H1 (cell line): ENCODE measurements around the gene SP5. TPM values are rescaled to one million over a fixed set of nuclear protein-coding genes. Genes with fewer than 3 reads are reported as not detected.

Experiments
- CTCF ChIA-PET: fragments of 300-600 bp; sonication (Branson Sonifier 250); formaldehyde crosslinking; loops from one replicate; lab custom pipeline; 2021; ENCODE audit not compliant: partially characterized antibody; lab: Charles Lee
- POLR2A ChIA-PET: fragments of 300-600 bp; sonication (Branson Sonifier 250); formaldehyde crosslinking; loops from one replicate; lab custom pipeline; 2021; ENCODE audit warnings: inconsistent platforms; ENCODE audit not compliant: partially characterized antibody; lab: Charles Lee
- DNase-seq, 2 experiments: peaks; one replicate each; pipeline versions ENCODE4 v3.0.0 to v3.0.0-alpha.2; 2010 to 2022; ENCODE audit warnings: low spot score in 2 of 2, low read depth in 1 of 2, mixed read lengths in 1 of 2
- FAIRE-seq: peaks from 2 replicates; lab custom pipeline; 2011; peaks lifted over from hg19 to GRCh38; lab: Jason Lieb, UNC
- H2AFZ ChIP-seq: 2 replicates; pipeline ENCODE4 v1.8.1; 2012; ENCODE audit warnings: low read length, inconsistent platforms
- H2AK5ac ChIP-seq: 2 replicates; pipeline ENCODE4 v1.6.1; 2013; ENCODE audit warnings: low read depth, low read length
- H2BK120ac ChIP-seq: replicated peaks from 2 replicates; pipeline ENCODE3; 2013; ENCODE audit warnings: low read depth, low read length, inconsistent platforms
- H2BK12ac ChIP-seq: 2 replicates; pipeline ENCODE4 v1.6.1; 2013; ENCODE audit warnings: low read depth, low read length
- H2BK15ac ChIP-seq: 2 replicates; pipeline ENCODE4 v1.6.1; 2013; ENCODE audit warnings: low read length
- H2BK20ac ChIP-seq: 2 replicates; pipeline ENCODE4 v1.6.1; 2013; ENCODE audit warnings: low read length
- H2BK5ac ChIP-seq: 2 replicates; pipeline ENCODE4 v1.6.1; 2013; ENCODE audit warnings: low read depth, low read length
- H3K14ac ChIP-seq: 2 replicates; pipeline ENCODE4 v1.6.1; 2013; ENCODE audit warnings: inconsistent platforms; ENCODE audit not compliant: insufficient read length
- H3K18ac ChIP-seq: 2 replicates; pipeline ENCODE4 v1.6.1; 2013; ENCODE audit warnings: low read length; ENCODE audit errors: extremely low read depth
- H3K23ac ChIP-seq: 2 replicates; pipeline ENCODE4 v1.6.1; 2013; ENCODE audit warnings: inconsistent platforms; ENCODE audit not compliant: insufficient read length
- H3K23me2 ChIP-seq: 2 replicates; pipeline ENCODE4 v1.6.1; 2013; ENCODE audit warnings: low read depth, low read length
- H3K27ac ChIP-seq: 2 replicates; pipeline ENCODE4 v1.6.1; 2011; ENCODE audit warnings: low read depth, low read length, inconsistent platforms
- H3K27me3 ChIP-seq, 4 experiments: replicated peaks in 1 of 4; 1 replicate in 1 of 4; 2 replicates in 3 of 4; pipeline versions ENCODE4 v1.6.1 to v1.8.1; 2011 to 2013; ENCODE audit warnings: low read length in 3 of 4, mild to moderate bottlenecking in 3 of 4, inconsistent platforms in 2 of 4, mixed read lengths in 2 of 4, moderate library complexity in 1 of 4; ENCODE audit not compliant: control insufficient read depth in 3 of 4, insufficient read depth in 3 of 4; ENCODE audit errors: extremely low read depth in 1 of 4
- H3K36me3 ChIP-seq, 4 experiments: 2 replicates each; pipeline versions ENCODE4 v1.6.1 to v1.8.1; 2011 to 2013; ENCODE audit warnings: mild to moderate bottlenecking in 4 of 4, low read length in 3 of 4, moderate library complexity in 2 of 4, control low read depth in 1 of 4, inconsistent platforms in 1 of 4; ENCODE audit not compliant: insufficient read depth in 4 of 4, control insufficient read depth in 2 of 4
- H3K4ac ChIP-seq: replicated peaks from 2 replicates; pipeline ENCODE3; 2013; ENCODE audit warnings: low read length, low read depth, mixed read lengths, inconsistent platforms; ENCODE audit not compliant: insufficient read length
- H3K4me1 ChIP-seq, 4 experiments: replicated peaks in 1 of 4; 1 replicate in 1 of 4; 2 replicates in 3 of 4; pipeline versions ENCODE4 v1.6.1 to v1.8.1; 2011 to 2013; ENCODE audit warnings: low read length in 3 of 4, inconsistent platforms in 2 of 4, mixed read lengths in 1 of 4; ENCODE audit not compliant: insufficient read depth in 4 of 4, control insufficient read depth in 3 of 4
- H3K4me2 ChIP-seq, 2 experiments: 2 replicates each; pipeline versions ENCODE4 v1.6.1 to v1.8.1; 2011 to 2013; ENCODE audit warnings: low read depth in 2 of 2, low read length in 2 of 2, control low read depth in 1 of 2, inconsistent platforms in 1 of 2, mild to moderate bottlenecking in 1 of 2; ENCODE audit not compliant: insufficient read depth in 1 of 2
- H3K4me3 ChIP-seq, 4 experiments: fragments of 200-600, 300-600 bp in 1 of 4; sonication (generic), shearing (Covaris generic), sonication (Bioruptor Twin) in 1 of 4; 2 replicates each; pipeline versions ENCODE4 v1.5.1 to v1.8.1; 2011 to 2016; ENCODE audit warnings: low read length in 4 of 4, low read depth in 3 of 4, control low read depth in 2 of 4, inconsistent platforms in 2 of 4, mild to moderate bottlenecking in 2 of 4, mixed read lengths in 1 of 4, moderate library complexity in 1 of 4; ENCODE audit not compliant: insufficient read depth in 2 of 4; ENCODE audit errors: extremely low read depth in 1 of 4
- H3K56ac ChIP-seq: replicated peaks from 2 replicates; pipeline ENCODE3; 2013; ENCODE audit warnings: low read depth, mild to moderate bottlenecking, mixed read lengths, low read length, inconsistent platforms; ENCODE audit not compliant: insufficient read length
- H3K79me1 ChIP-seq: 2 replicates; pipeline ENCODE4 v1.6.1; 2013; ENCODE audit warnings: low read depth, low read length, control low read depth
- H3K79me2 ChIP-seq, 2 experiments: 2 replicates each; pipeline versions ENCODE4 v1.6.1 to v1.8.1; 2012 to 2013; ENCODE audit warnings: low read length in 2 of 2, mild to moderate bottlenecking in 2 of 2, inconsistent platforms in 1 of 2; ENCODE audit not compliant: insufficient read depth in 2 of 2, control insufficient read depth in 1 of 2
- H3K9ac ChIP-seq, 4 experiments: replicated peaks in 1 of 4; 1 replicate in 1 of 4; 2 replicates in 3 of 4; pipeline versions ENCODE4 v1.6.1 to v1.8.1; 2011 to 2013; ENCODE audit warnings: low read depth in 3 of 4, low read length in 3 of 4, control low read depth in 2 of 4, mild to moderate bottlenecking in 2 of 4, moderate library complexity in 2 of 4, inconsistent platforms in 1 of 4; ENCODE audit errors: extremely low read depth in 1 of 4
- H3K9me3 ChIP-seq, 2 experiments: 2 replicates each; pipeline versions ENCODE4 v1.6.1 to v1.8.1; 2012 to 2013; ENCODE audit warnings: mild to moderate bottlenecking in 2 of 2, moderate library complexity in 2 of 2, control low read depth in 1 of 2, inconsistent platforms in 1 of 2, low read depth in 1 of 2, low read length in 1 of 2, mixed read lengths in 1 of 2; ENCODE audit not compliant: insufficient read depth in 2 of 2
- H4K20me1 ChIP-seq, 2 experiments: replicated peaks in 1 of 2; 2 replicates each; pipeline versions ENCODE3 to v1.8.1; 2011 to 2013; ENCODE audit warnings: inconsistent platforms in 2 of 2, low read length in 2 of 2, mild to moderate bottlenecking in 1 of 2; ENCODE audit not compliant: insufficient read depth in 2 of 2, control insufficient read depth in 1 of 2
- H4K5ac ChIP-seq: 2 replicates; pipeline ENCODE4 v1.6.1; 2013; ENCODE audit warnings: low read length, low read depth, mixed read lengths, inconsistent platforms; ENCODE audit not compliant: insufficient read length
- H4K8ac ChIP-seq: 2 replicates; pipeline ENCODE4 v1.8.0; 2013; ENCODE audit warnings: mild to moderate bottlenecking, moderate library complexity, low read length, inconsistent platforms; ENCODE audit not compliant: insufficient read depth; ENCODE audit errors: extremely low read depth
- H4K91ac ChIP-seq: replicated peaks from 2 replicates; pipeline ENCODE3; 2013; ENCODE audit warnings: low read length, mixed read lengths, inconsistent platforms; ENCODE audit not compliant: insufficient read length
- ASH2L ChIP-seq: fragments of 200-600, 300-600 bp; sonication (generic); IDR thresholded peaks from one replicate; pipeline ENCODE4 v1.7.1; 2017; ENCODE audit warnings: low read length
- WGBS, 2 experiments: shearing (Covaris generic) in 1 of 2; methylation state at CpG; one replicate each; pipeline versions ENCODE4 v1.1.6 to v1.1.7; 2013 to 2015; ENCODE audit warnings: low lambda C conversion rate in 2 of 2, mixed read lengths in 2 of 2, inconsistent platforms in 1 of 2, low coverage in 1 of 2, missing lambda C conversion rate in 1 of 2; ENCODE audit not compliant: insufficient replicate concordance in 2 of 2, insufficient coverage in 1 of 2, insufficient read length in 1 of 2; ENCODE audit errors: extremely low coverage in 1 of 2, missing lambda C conversion rate in 1 of 2; 5-methylcytosine and 5-hydroxymethylcytosine counted together
- polyA plus RNA-seq, 7 experiments: library from polyadenylated mRNA; depleted of rRNA in 3 of 7; stranded (reverse) in 5 of 7; unstranded in 2 of 7; fragments of >200 nt in 5 of 7; fragments of 200-250 nt in 2 of 7; gene quantifications; 1 replicate in 5 of 7; 2 replicates in 1 of 7; 4 replicates in 1 of 7; pipeline versions ENCODE4 v1.2.1 to v1.2.3, GENCODE V29; 2011 to 2013; ENCODE audit warnings: missing spikeins in 2 of 7, mixed read lengths in 2 of 7
- total RNA-seq: library from RNA; stranded (reverse); fragmentation: NEBNext Ultra II Directional; extraction: Animal tissue kit (Norgen Biotek cat#: 25700); gene quantifications from 2 replicates; pipeline ENCODE4 v1.2.1, GENCODE V29; 2021
- TF ChIP-seq, protein P1 (sequence below): IDR thresholded peaks from 2 replicates; pipeline ENCODE4 v1.6.1; 2012; ENCODE audit warnings: inconsistent platforms
- TF ChIP-seq, protein P2 (sequence below): IDR thresholded peaks from 2 replicates; pipeline ENCODE4 v1.6.1; 2012; ENCODE audit warnings: inconsistent platforms

The SP5 gene
- total and polyA plus RNA-seq, 2 of the 8 experiments (the other 6 are each of a cell fraction or from before 2014, with no cell fraction given), result 0.17 TPM; not detected in 1

- Histone ChIP-seq H3K79me1 (no peaks in the 10 kb centered on the region), H3K4me2 (peak overlapping the region; percentile 18 to 39; a peak in 2 of 4 replicates), H3K79me2 (no peaks in the 10 kb centered on the region), H3K56ac (no peak overlapping the region), H3K23ac (no peak overlapping the region), H4K5ac (no peak overlapping the region), H2AFZ (no peak overlapping the region), H3K4me3 (no peak overlapping the region), H3K4me1 (peaks cover 0 to 6% (median 2%) of the 10 kb centered on the region in 4 experiments; a peak in 5 of 7 replicates), H4K8ac (no peak overlapping the region), H2BK15ac (peak overlapping the region; percentile 18; the same call in 1 of the 2 replicates), H3K23me2 (peaks cover 4% of the 10 kb centered on the region; the same call in 1 of the 2 replicates), H3K4ac (no peak overlapping the region), H3K9ac (no peak overlapping the region), H2BK5ac (peak overlapping the region; percentile 56; the same call in 1 of the 2 replicates), H3K36me3 (no peaks in the 10 kb centered on the region), H2BK120ac (peak overlapping the region; percentile 44), H2AK5ac (no peak overlapping the region; the same call in 1 of the 2 replicates), H3K9me3 (peaks cover 0 to 3% of the 10 kb centered on the region in 2 experiments; a peak in 2 of 4 replicates), H4K20me1 (no peaks in the 10 kb centered on the region), H3K14ac (no peak overlapping the region), H4K91ac (peak overlapping the region; percentile 1), H2BK20ac (peak overlapping the region; percentile 56), H3K27ac (no peak overlapping the region), H2BK12ac (peak overlapping the region; percentile 56; the same call in 1 of the 2 replicates), H3K18ac (peak overlapping the region; percentile 11; the same call in 1 of the 2 replicates), H3K27me3 (peaks cover 0 to 23% (median 16%) of the 10 kb centered on the region in 4 experiments; a peak in 6 of 7 replicates)
- 82% methylated on average over 4 of the region's 4 CpGs; no CpG with 5 or more reads in 1 of the 2 experiments for WGBS, 2 experiments
- peak; percentile 84 for FAIRE-seq
- TF ChIP-seq, protein P1, sequence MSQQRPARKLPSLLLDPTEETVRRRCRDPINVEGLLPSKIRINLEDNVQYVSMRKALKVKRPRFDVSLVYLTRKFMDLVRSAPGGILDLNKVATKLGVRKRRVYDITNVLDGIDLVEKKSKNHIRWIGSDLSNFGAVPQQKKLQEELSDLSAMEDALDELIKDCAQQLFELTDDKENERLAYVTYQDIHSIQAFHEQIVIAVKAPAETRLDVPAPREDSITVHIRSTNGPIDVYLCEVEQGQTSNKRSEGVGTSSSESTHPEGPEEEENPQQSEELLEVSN, result peak; percentile 45
- TF ChIP-seq, protein P2, sequence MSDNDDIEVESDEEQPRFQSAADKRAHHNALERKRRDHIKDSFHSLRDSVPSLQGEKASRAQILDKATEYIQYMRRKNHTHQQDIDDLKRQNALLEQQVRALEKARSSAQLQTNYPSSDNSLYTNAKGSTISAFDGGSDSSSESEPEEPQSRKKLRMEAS, result peak; percentile 77
- TF ChIP-seq ASH2L, result no peak
- no peak for DNase-seq
- ChIA-PET POLR2A (interaction anchor here (0.6 kb wide), 1 partner anchor 24 kb away, joined by 3 read pairs; no protein-coding TSS in a partner anchor), CTCF (interaction anchor here (0.8 to 1.8 kb wide), 3 partner anchors 9 to 110 kb away, joined by 4 read pairs; no protein-coding TSS in a partner anchor)
Measured at GRCh38 chr2:170703776-170704476, 11.2 kb upstream of the SP5 start.
